Heart left ventricle (tissue), 16 donors: ENCODE data around the gene EXOC4. TPM values are rescaled to one million over a fixed set of nuclear protein-coding genes. Genes with fewer than 3 reads are reported as not detected.

Experiments used
- ATAC-seq, 4 donors: fragments of 200-7000 bp; cut with Tn5 transposase; one replicate each; pipeline ENCODE4 v1.9.1; 2020 to 2022; ENCODE audit warnings: moderate library complexity in 4 of 4, mild to moderate bottlenecking in 3 of 4, moderate number of reproducible peaks in 1 of 4
- DNase-seq, 5 donors: peaks; one replicate each; pipeline ENCODE4 v3.0.0-alpha.2; 2020
- H3K27ac ChIP-seq, 12 donors: fragments of 200-600 bp; sonication (generic) in 4 of 12; one replicate each; pipeline versions ENCODE4 v1.5.0 to v1.8.0; 2016 to 2022; ENCODE audit warnings: mild to moderate bottlenecking in 2 of 12
- H3K27me3 ChIP-seq, 9 donors: fragments of 200-600 bp; sonication (generic) in 2 of 9; one replicate each; pipeline versions ENCODE4 v1.5.1 to v1.8.0; 2016 to 2022; ENCODE audit warnings: mild to moderate bottlenecking in 3 of 9
- H3K36me3 ChIP-seq, 9 donors: fragments of 200-600 bp; sonication (generic) in 2 of 9; one replicate each; pipeline versions ENCODE4 v1.5.0 to v1.8.0; 2018 to 2022; ENCODE audit warnings: mild to moderate bottlenecking in 2 of 9
- H3K4me1 ChIP-seq, 12 donors: fragments of 200-600 bp; sonication (generic) in 4 of 12; one replicate each; pipeline versions ENCODE4 v1.5.0 to v1.8.0; 2016 to 2022; ENCODE audit warnings: mild to moderate bottlenecking in 3 of 12
- H3K4me3 ChIP-seq, 12 donors: fragments of 200-600 bp; sonication (generic) in 4 of 12; one replicate each; pipeline versions ENCODE4 v1.5.0 to v1.8.0; 2017 to 2022; ENCODE audit warnings: mild to moderate bottlenecking in 9 of 12, moderate library complexity in 4 of 12
- H3K9me3 ChIP-seq, 12 donors: fragments of 200-600 bp; sonication (generic) in 4 of 12; one replicate each; pipeline versions ENCODE4 v1.5.0 to v1.8.0; 2016 to 2022; ENCODE audit warnings: mild to moderate bottlenecking in 1 of 12
- POLR2A ChIP-seq, 2 donors: fragments of 450-650 bp; IDR thresholded peaks; one replicate each; pipeline ENCODE4 v1.6.1; 2017; ENCODE audit warnings: antibody characterized with exemption in 2 of 2, mild to moderate bottlenecking in 2 of 2, moderate library complexity in 2 of 2
- WGBS, 4 donors: extraction: QIAGEN DNeasy Blood & Tissue Kit in 2 of 4; methylation state at CpG; one replicate each; pipeline versions ENCODE4 v1.1.5 to v1.1.7; 2013 to 2018; 5-methylcytosine and 5-hydroxymethylcytosine counted together
- intact Hi-C, 10 donors: fragments of 100-400 bp; cut with DNase I; formaldehyde crosslinking; loops; one replicate each; pipeline versions ENCODE4 v1.11.1 to v1.14.2; 2022
- polyA plus RNA-seq, 2 donors: library from polyadenylated mRNA; stranded (reverse); fragments of 200-250 nt; gene quantifications; one replicate each; pipeline ENCODE4 v1.2.3, GENCODE V29; 2013
- total RNA-seq, 9 donors: library from RNA; depleted of rRNA in 2 of 9; stranded (reverse); fragments of >200 nt in 2 of 9; fragmentation: NEBNext Ultra II Directional in 3 of 9; extraction: Animal tissue kit (Norgen Biotek cat#: 25700) in 3 of 9; gene quantifications; one replicate each; pipeline versions ENCODE4 v1.1.0 to v1.2.4, GENCODE V29; 2016 to 2023
- TF ChIP-seq, protein P1 (sequence below), 12 donors: fragments of 200-600 bp; sonication (generic) in 4 of 12; IDR thresholded peaks; one replicate each; pipeline versions ENCODE4 v1.5.0 to v1.8.0; 2018 to 2022; ENCODE audit warnings: antibody characterized with exemption in 12 of 12, mild to moderate bottlenecking in 5 of 12
- donor health status: ischemic (EF 13 %, LVEDD 7.1; RV severe dilation, severe dysfunction).
- donor health status: healthy with polysubstance abuse.
- donor health status: DM: no; HTN: yes; CAD: no.
- donor health status: DM: no; HTN: no; CAD: no.
- donor health status: ischemic (EF 25% LVEDD 6.9; RV normal size, moderate dysfunction).
- donor health status: ischemic (EF 25% LVEDD 5.7; RV mildly dilated, moderate dysfunction).
- donor health status: healthy.
- donor health status: DM: yes; HTN: yes; CAD: no.
- donor health status: ischemic (EF 35%, LVEDD 5.7; RV mildly dilated, moderate dysfunction).
- donor health status: nonischemic (EF 11% LVEDD 7.7; RV severe dilation, severe dysfunction).
- donor health status: DM: yes; HTN: yes; CAD: no.
- donor health status: PGD.
- donor health status: ischemic (EF 29% LVEDD 5.4; RV normal size, mild dysfunction).
- donor health status: nonischemic (EF 23%, LVEDD 6.1; RV moderate dilation, normal function).

The EXOC4 gene
- total and polyA plus RNA-seq, 11 donors, result 8.8 to 61.2 (median 33.8) TPM

DNA sequence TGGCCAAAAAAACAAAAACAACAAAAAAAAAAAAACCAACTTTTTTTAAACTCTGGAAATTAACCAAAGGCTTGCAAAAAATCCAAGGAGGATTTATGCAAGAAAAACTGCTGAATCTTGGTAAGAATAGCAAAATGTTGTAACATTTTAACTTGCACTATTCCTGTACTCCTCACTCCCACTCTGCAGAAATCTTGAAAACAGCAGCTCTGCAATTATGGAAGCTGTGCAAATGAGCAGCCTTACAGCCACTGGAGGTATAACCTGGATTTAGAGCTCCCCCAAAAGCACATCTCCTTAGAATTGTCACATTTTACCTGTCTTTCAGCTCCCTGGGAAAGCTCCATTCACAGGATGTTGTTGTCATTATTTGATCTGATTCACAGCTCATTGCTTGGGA lies 832.4 kb downstream of the EXOC4 start:
- Histone ChIP-seq H3K9me3 (peaks cover 0 to 32% (median 21%) of the 10 kb centered on the region in 12 donors), H3K27me3 (no peaks in the 10 kb centered on the region), H3K27ac (peak overlapping the region in 1 of 12 donors; percentile 7), H3K4me1 (peaks cover 0 to 16% (median 0%) of the 10 kb centered on the region in 12 donors), H3K4me3 (no peak overlapping the region), H3K36me3 (no peaks in the 10 kb centered on the region)
- intact Hi-C loops, result no loop called here
- ATAC-seq (peak in 1 of 4 donors; percentile 44), DNase-seq (no peak)
- TF ChIP-seq POLR2A (IDR thresholded peaks at IDR 0.05), result no peak
- TF ChIP-seq, protein P1, sequence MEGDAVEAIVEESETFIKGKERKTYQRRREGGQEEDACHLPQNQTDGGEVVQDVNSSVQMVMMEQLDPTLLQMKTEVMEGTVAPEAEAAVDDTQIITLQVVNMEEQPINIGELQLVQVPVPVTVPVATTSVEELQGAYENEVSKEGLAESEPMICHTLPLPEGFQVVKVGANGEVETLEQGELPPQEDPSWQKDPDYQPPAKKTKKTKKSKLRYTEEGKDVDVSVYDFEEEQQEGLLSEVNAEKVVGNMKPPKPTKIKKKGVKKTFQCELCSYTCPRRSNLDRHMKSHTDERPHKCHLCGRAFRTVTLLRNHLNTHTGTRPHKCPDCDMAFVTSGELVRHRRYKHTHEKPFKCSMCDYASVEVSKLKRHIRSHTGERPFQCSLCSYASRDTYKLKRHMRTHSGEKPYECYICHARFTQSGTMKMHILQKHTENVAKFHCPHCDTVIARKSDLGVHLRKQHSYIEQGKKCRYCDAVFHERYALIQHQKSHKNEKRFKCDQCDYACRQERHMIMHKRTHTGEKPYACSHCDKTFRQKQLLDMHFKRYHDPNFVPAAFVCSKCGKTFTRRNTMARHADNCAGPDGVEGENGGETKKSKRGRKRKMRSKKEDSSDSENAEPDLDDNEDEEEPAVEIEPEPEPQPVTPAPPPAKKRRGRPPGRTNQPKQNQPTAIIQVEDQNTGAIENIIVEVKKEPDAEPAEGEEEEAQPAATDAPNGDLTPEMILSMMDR (IDR thresholded peaks at IDR 0.05), result no peak

DNA sequence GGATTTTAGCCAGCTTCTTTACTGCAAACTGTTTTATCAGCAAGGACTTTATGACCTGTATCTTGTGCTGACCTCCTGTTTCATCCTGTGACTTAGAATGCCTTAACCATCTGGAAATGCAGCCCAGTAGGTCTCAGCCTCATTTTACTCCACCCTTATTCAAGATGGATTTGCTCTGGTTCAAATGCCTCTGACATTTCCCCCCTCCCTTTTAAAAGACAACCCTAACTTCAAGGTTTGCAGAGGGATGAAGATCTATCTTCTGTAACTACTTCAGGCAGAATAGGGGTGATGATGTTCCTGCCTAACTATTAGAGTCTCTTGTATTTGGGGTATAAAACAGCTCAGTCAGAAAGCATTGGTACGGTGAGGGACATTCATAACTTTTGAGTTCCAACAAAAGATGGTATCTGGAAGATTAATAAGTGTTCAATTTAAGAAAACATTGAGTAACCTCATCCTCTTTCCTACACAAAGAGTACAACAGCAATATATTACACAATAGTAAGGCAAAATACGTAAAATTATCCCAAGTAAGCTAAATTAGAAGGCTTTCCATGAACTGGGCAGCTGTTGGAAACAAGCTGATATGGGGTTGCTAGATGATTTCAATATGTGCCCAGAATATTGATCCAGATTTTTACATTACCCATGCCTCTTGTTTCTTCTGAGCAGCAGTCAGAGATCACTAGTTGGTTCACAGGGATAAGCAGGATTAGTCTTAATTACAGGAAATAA lies 834.3 kb downstream of the EXOC4 start:
- ATAC-seq, result no peak
- no peaks in the 10 kb centered on the region for H3K36me3 ChIP-seq
- TF ChIP-seq, protein P1 (IDR thresholded peaks at IDR 0.05), result no peak
- no peak for TF ChIP-seq POLR2A (IDR thresholded peaks at IDR 0.05)
- no peak overlapping the region for H3K27ac ChIP-seq
- peaks cover 0 to 33% (median 21%) of the 10 kb centered on the region in 12 donors for H3K9me3 ChIP-seq
- H3K4me3 ChIP-seq, result no peak overlapping the region
- DNase-seq, result no peak
- no peaks in the 10 kb centered on the region for H3K27me3 ChIP-seq
- peaks cover 0 to 16% (median 0%) of the 10 kb centered on the region in 12 donors for H3K4me1 ChIP-seq
- intact Hi-C loops, result no loop called here
- WGBS, 4 donors, result 88 to 97% (median 94%) methylated on average over 2 of the region's 2 CpGs

DNA sequence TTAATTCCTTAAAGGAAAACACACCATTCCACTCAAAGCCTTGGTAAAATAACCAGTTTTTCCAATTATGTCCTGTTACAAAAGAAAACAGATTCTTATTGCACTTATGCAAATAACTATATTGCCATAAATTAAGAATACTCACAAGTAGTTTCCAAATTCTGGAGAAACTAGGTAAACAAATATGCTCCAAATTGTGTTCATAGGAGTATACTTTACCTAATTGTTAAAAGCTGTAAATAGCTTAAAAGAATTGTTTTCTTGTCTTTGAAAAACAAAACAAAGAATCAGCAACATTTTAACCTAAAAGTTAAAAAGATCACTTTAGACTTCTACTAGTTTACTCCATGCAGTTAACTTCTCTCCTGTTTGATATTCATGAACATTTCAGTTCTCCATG lies 835.3 kb downstream of the EXOC4 start:
- Histone ChIP-seq H3K4me3 (no peak overlapping the region), H3K4me1 (peaks cover 0 to 16% (median 0%) of the 10 kb centered on the region in 12 donors), H3K27ac (no peak overlapping the region), H3K36me3 (no peaks in the 10 kb centered on the region), H3K27me3 (no peaks in the 10 kb centered on the region), H3K9me3 (peaks cover 0 to 33% (median 21%) of the 10 kb centered on the region in 12 donors)
- TF ChIP-seq POLR2A (IDR thresholded peaks at IDR 0.05), result no peak
- TF ChIP-seq, protein P1 (IDR thresholded peaks at IDR 0.05), result no peak
- intact Hi-C loops, result no loop called here
- ATAC-seq (no peak), DNase-seq (no peak)

DNA sequence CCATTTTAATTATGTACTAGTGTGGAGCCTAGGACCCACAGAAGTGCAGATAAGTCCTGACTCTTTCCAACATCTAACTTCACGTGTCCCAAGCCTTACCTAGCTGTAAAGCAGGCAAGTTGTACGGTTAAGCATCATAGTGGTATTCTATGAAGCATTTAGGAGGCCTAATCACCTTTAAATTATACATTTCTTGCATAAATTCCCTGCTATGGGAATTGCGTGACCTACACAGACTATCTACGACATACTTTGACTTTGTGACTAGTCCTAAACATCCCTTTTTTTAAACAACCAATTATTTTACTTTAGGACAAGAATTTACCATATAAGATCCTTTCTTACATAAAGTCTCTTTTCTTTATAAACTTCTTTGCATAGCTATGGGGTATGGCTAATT lies 836.6 kb downstream of the EXOC4 start:
- Histone ChIP-seq H3K4me1 (peaks cover 0 to 5% (median 0%) of the 10 kb centered on the region in 12 donors), H3K27ac (no peak overlapping the region), H3K27me3 (no peaks in the 10 kb centered on the region), H3K36me3 (no peaks in the 10 kb centered on the region), H3K9me3 (peaks cover 0 to 41% (median 23%) of the 10 kb centered on the region in 12 donors), H3K4me3 (no peak overlapping the region)
- intact Hi-C loops, result no loop called here
- TF ChIP-seq POLR2A (IDR thresholded peaks at IDR 0.05), result no peak
- TF ChIP-seq, protein P1 (IDR thresholded peaks at IDR 0.05), result no peak
- no peak for DNase-seq
- 73 to 84% (median 79%) methylated on average over 4 of the region's 4 CpGs for WGBS, 4 donors
- no peak for ATAC-seq
